Panc1 (cell line): Measurements from ENCODE around the gene ACOX3.

Experiments used
- CTCF ChIP-seq: fragments of 450-650 bp; IDR thresholded peaks from 2 replicates; pipeline ENCODE4 v1.5.1; 2017; ENCODE audit warnings: mild to moderate bottlenecking
- REST ChIP-seq, 2 experiments: IDR thresholded peaks; 2 replicates each; pipeline ENCODE4 v1.6.1; 2011 to 2012; ENCODE audit warnings: low read depth in 2 of 2, control low read depth in 1 of 2, low read length in 1 of 2, mild to moderate bottlenecking in 1 of 2, moderate library complexity in 1 of 2; ENCODE audit not compliant: insufficient read depth in 1 of 2

GRCh38 chr4:8387615-8388527 lies 52.7 kb downstream of the ACOX3 start:
- no peak for TF ChIP-seq CTCF
- no peak for TF ChIP-seq REST (IDR thresholded peaks at IDR 0.05; ENCODE audit: insufficient read depth in 1 of 2, low read depth in 2 of 2, low read length in 1 of 2)
